Activated naive CD4-positive, alpha-beta T cell treated with anti-CD3 and anti-CD28 coated beads for 36 hours (primary cell): ENCODE results near the gene DFFB. TPM values are rescaled to one million over a fixed set of nuclear protein-coding genes. Genes with fewer than 3 reads are reported as not detected.

ENCODE experiments used
- CTCF ChIA-PET: fragments of 350-600 bp; sonication (Branson Sonifier 250); formaldehyde crosslinking; loops from one replicate; lab custom pipeline; 2021; ENCODE audit warnings: antibody characterized with exemption; lab: Charles Lee
- DNase-seq: peaks from one replicate; pipeline ENCODE4 v3.0.0-alpha.2; 2020
- H3K27ac Mint-ChIP-seq: one replicate; pipeline ENCODE4 v1.8.0; 2021; ENCODE audit warnings: mild to moderate bottlenecking, mixed read lengths
- H3K27me3 Mint-ChIP-seq: one replicate; pipeline ENCODE4 v1.8.0; 2021; ENCODE audit warnings: low read depth, mixed read lengths
- H3K36me3 Mint-ChIP-seq: one replicate; pipeline ENCODE4 v1.8.0; 2021; ENCODE audit warnings: low read depth, mixed read lengths
- H3K4me1 Mint-ChIP-seq: one replicate; pipeline ENCODE4 v1.8.0; 2021; ENCODE audit warnings: low read depth, mixed read lengths
- H3K4me3 Mint-ChIP-seq: one replicate; pipeline ENCODE4 v1.8.0; 2021; ENCODE audit warnings: mild to moderate bottlenecking, moderate library complexity, mixed read lengths
- H3K9me3 Mint-ChIP-seq: one replicate; pipeline ENCODE4 v1.8.0; 2021; ENCODE audit warnings: mixed read lengths
- intact Hi-C: fragments of 100-400 bp; cut with micrococcal nuclease; formaldehyde crosslinking; loops from one replicate; pipeline ENCODE4 v1.15.1; 2023
- total RNA-seq, 2 experiments: library from RNA; stranded (reverse); gene quantifications; one replicate each; pipeline ENCODE4 v1.2.3, GENCODE V29; 2021

DFFB gene
- total RNA-seq, 2 experiments from 2014 or later = 6.3 to 6.5 TPM

DNA sequence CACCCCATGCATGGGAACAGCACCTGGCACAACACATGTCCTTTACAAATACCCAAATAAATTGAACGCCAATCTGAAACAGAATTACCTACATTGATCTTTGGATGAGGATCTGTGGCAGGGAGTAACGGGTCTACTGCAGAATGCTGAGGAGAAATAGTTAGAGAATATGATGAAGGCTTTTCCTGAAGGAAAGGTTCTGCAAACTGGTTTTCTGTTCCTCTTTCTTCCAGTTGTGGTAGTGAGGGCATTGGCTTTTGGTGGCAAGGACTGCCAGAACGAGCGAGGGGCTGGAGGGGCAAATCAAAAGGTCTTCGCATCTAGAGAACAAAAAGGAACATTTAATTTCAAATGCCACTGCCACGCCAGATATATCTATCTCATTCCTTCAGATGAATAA, 20.1 kb upstream of the DFFB start:
- H3K4me3 Mint-ChIP-seq = no peak overlapping the region
- no peaks in the 10 kb centered on the region for H3K27me3 Mint-ChIP-seq
- intact Hi-C loops = no loop called here
- H3K27ac Mint-ChIP-seq = no peak overlapping the region
- H3K4me1 Mint-ChIP-seq = no peaks in the 10 kb centered on the region
- no peak for DNase-seq
- H3K36me3 Mint-ChIP-seq = peaks cover 55% of the 10 kb centered on the region
- CTCF ChIA-PET = no interaction called here
- peaks cover 6% of the 10 kb centered on the region for H3K9me3 Mint-ChIP-seq

- Mint-ChIP-seq H3K4me1 (no peaks in the 10 kb centered on the region), H3K4me3 (no peak overlapping the region), H3K27me3 (no peaks in the 10 kb centered on the region), H3K36me3 (peaks cover 56% of the 10 kb centered on the region), H3K9me3 (peaks cover 6% of the 10 kb centered on the region), H3K27ac (no peak overlapping the region)
- DNase-seq = no peak
- intact Hi-C loops = no loop called here
- CTCF ChIA-PET = no interaction called here
These were observed 19.6 kb upstream of the DFFB start for GRCh38 chr1:3837685-3838084.

GRCh38 chr1:3838788-3839187, 18.5 kb upstream of the DFFB start:
- H3K27me3 Mint-ChIP-seq = no peaks in the 10 kb centered on the region
- CTCF ChIA-PET = no interaction called here
- no peak overlapping the region for H3K4me3 Mint-ChIP-seq
- no peak overlapping the region for H3K27ac Mint-ChIP-seq
- DNase-seq = no peak
- H3K36me3 Mint-ChIP-seq = peaks cover 58% of the 10 kb centered on the region
- peaks cover 6% of the 10 kb centered on the region for H3K9me3 Mint-ChIP-seq
- no peaks in the 10 kb centered on the region for H3K4me1 Mint-ChIP-seq
- intact Hi-C loops = no loop called here

- Mint-ChIP-seq H3K4me3 (no peak overlapping the region), H3K9me3 (peaks cover 6% of the 10 kb centered on the region), H3K27ac (no peak overlapping the region), H3K36me3 (peaks cover 57% of the 10 kb centered on the region), H3K27me3 (no peaks in the 10 kb centered on the region), H3K4me1 (no peaks in the 10 kb centered on the region)
- CTCF ChIA-PET = interaction anchor here (0.8 kb wide), 1 partner anchor 15 kb away, joined by 3 read pairs; no protein-coding TSS in a partner anchor
- intact Hi-C loops = no loop called here
- DNase-seq = no peak
These were observed 15.8 kb upstream of the DFFB start for GRCh38 chr1:3841491-3841890.

DNA sequence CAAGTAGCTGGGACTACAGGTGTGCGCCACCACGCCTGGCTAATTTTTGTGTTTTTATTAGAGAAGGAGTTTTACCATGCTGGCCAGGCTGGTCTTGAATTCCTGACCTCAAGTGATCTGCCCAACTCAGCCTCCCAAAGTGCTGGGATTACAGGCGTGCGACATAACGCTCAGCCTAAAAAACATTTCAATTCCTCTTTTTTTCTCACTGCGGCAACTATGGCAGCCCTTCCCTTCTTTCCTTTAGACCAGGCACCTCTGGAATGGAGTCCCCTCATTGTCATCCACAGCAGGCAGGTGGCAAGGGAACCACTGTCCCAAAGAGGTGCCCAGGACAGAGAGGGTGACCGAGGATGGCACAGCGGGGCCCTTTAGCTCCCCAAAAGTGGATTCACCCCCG, 14.4 kb upstream of the DFFB start:
- Mint-ChIP-seq H3K4me1 (no peaks in the 10 kb centered on the region), H3K27ac (no peak overlapping the region), H3K4me3 (no peak overlapping the region), H3K36me3 (peaks cover 49% of the 10 kb centered on the region), H3K27me3 (no peaks in the 10 kb centered on the region), H3K9me3 (no peaks in the 10 kb centered on the region)
- DNase-seq = no peak
- intact Hi-C loops = no loop called here
- CTCF ChIA-PET = no interaction called here

DNA sequence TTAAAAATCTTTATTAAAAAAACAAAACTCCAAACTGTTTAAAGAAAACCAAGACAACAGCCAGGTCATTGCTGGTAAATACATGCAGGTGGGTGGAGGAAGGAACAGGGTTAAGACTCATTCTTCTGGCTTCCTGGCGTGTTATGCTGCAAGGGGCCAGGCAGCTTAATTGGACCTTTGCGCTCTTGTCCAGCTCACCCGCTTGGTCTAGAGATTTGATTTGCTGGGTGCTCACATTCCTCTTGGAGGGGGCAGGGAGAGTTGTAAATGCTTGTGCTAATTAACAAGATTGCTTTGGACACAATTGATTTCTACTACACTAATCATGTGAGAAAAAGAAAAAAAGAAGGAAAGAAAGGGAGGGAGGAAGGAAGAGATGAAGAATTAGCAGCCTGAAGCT, 10.7 kb upstream of the DFFB start:
- DNase-seq = no peak
- intact Hi-C loops = no loop called here
- H3K9me3 Mint-ChIP-seq = no peaks in the 10 kb centered on the region
- CTCF ChIA-PET = interaction anchor here (0.6 to 0.7 kb wide), 2 partner anchors 66 to 789 kb away, joined by 3 to 4 read pairs; no protein-coding TSS in a partner anchor
- no peaks in the 10 kb centered on the region for H3K4me1 Mint-ChIP-seq
- H3K36me3 Mint-ChIP-seq = peaks cover 34% of the 10 kb centered on the region
- no peaks in the 10 kb centered on the region for H3K27me3 Mint-ChIP-seq
- H3K27ac Mint-ChIP-seq = no peak overlapping the region
- H3K4me3 Mint-ChIP-seq = no peak overlapping the region

GRCh38 chr1:3847081-3847480, 10.2 kb upstream of the DFFB start:
- CTCF ChIA-PET = no interaction called here

DNA sequence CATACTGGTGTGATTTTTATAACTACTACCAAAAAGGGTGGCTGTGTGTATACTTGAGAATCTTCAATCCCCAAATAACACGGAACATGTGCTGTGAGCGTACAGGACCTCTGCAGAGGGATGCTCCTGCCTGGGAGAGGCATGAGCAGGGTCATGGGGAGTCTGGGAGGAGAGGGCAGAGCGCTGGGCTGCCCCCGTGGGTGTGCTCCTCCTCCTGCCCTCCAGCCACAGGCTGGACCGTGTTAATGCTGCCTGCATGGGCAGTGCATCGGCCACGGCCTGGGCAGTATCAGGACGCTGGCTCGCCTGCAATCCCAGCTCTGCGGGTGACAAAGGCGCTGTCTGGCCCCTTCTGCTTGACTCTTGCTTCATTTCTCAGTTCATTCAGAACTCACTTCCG, 6.4 kb upstream of the DFFB start:
- H3K27ac Mint-ChIP-seq = no peak overlapping the region
- H3K27me3 Mint-ChIP-seq = no peaks in the 10 kb centered on the region
- no peaks in the 10 kb centered on the region for H3K9me3 Mint-ChIP-seq

More at GRCh38 chr1:3847081-3847480, 10.2 kb upstream of the DFFB start:
- Mint-ChIP-seq H3K27me3 (no peaks in the 10 kb centered on the region), H3K4me1 (no peaks in the 10 kb centered on the region), H3K36me3 (peaks cover 34% of the 10 kb centered on the region), H3K4me3 (no peak overlapping the region), H3K9me3 (no peaks in the 10 kb centered on the region), H3K27ac (no peak overlapping the region)
- intact Hi-C loops = no loop called here
- DNase-seq = no peak

DNA sequence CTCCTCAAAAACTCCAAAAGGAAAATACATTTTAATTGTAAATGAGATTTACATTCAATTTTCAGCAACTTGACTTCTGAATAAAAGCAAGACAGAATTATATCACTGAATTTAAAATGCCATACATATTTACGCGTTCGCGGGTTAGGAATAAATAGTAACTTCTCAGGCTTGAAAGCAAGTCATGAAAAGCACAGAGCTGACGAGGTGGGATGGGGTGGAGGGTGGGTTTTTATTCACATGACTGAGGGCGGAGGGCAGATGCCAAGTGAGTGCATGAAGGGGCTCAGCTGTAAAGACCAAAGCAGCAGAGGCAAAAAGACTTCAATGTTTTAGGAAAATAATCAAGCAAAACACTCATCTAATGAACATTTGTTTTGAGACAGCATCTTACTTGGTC, 6.0 kb upstream of the DFFB start:
- intact Hi-C loops = no loop called here
- Mint-ChIP-seq H3K27me3 (no peaks in the 10 kb centered on the region), H3K9me3 (no peaks in the 10 kb centered on the region), H3K36me3 (peaks cover 18% of the 10 kb centered on the region), H3K27ac (no peak overlapping the region), H3K4me3 (no peak overlapping the region), H3K4me1 (peaks cover 15% of the 10 kb centered on the region)
- CTCF ChIA-PET = no interaction called here
- no peak for DNase-seq

More for the DNA sequence above, 6.4 kb upstream of the DFFB start:
- CTCF ChIA-PET = no interaction called here
- Mint-ChIP-seq H3K4me1 (peaks cover 10% of the 10 kb centered on the region), H3K36me3 (peaks cover 18% of the 10 kb centered on the region), H3K4me3 (no peak overlapping the region)
- intact Hi-C loops = no loop called here
- DNase-seq = no peak

GRCh38 chr1:3852091-3852490, 5.2 kb upstream of the DFFB start:
- intact Hi-C loops = no loop called here
- H3K4me3 Mint-ChIP-seq = no peak overlapping the region
- DNase-seq = no peak
- H3K9me3 Mint-ChIP-seq = no peaks in the 10 kb centered on the region
- peaks cover 14% of the 10 kb centered on the region for H3K36me3 Mint-ChIP-seq
- CTCF ChIA-PET = no interaction called here
- no peaks in the 10 kb centered on the region for H3K27me3 Mint-ChIP-seq
- H3K27ac Mint-ChIP-seq = no peak overlapping the region
- H3K4me1 Mint-ChIP-seq = peaks cover 16% of the 10 kb centered on the region

GRCh38 chr1:3852711-3853485, 4.4 kb upstream of the DFFB start:
- no peak for DNase-seq
- Mint-ChIP-seq H3K27me3 (no peaks in the 10 kb centered on the region), H3K4me3 (no peak overlapping the region), H3K9me3 (no peaks in the 10 kb centered on the region), H3K36me3 (peaks cover 12% of the 10 kb centered on the region), H3K27ac (no peak overlapping the region), H3K4me1 (peaks cover 18% of the 10 kb centered on the region)
- intact Hi-C loops = no loop called here
- CTCF ChIA-PET = no interaction called here

- intact Hi-C loops = loop anchor here (1.0 kb wide), 4 partner anchors 43 to 207 kb away; partner anchors contain the start of genes C1orf174, LRRC47, SMIM1 and WRAP73
- Mint-ChIP-seq H3K4me1 (peaks cover 29% of the 10 kb centered on the region), H3K9me3 (no peaks in the 10 kb centered on the region), H3K4me3 (peak overlapping the region; percentile 95), H3K27me3 (no peaks in the 10 kb centered on the region), H3K27ac (no peak overlapping the region), H3K36me3 (peaks cover 4% of the 10 kb centered on the region)
- no peak for DNase-seq
- CTCF ChIA-PET = interaction anchor here (0.6 to 1.5 kb wide), 6 partner anchors 9 to 1493 kb away, joined by 3 to 7 read pairs (median 4); partner anchors contain the start of gene C1orf174
These were observed 484 bp downstream of the DFFB start for GRCh38 chr1:3857791-3858129.
